Esophagus (tissue), 2 donors: Measurements from ENCODE around the gene DPP6. TPM values are rescaled to one million over a fixed set of nuclear protein-coding genes. Genes with fewer than 3 reads are reported as not detected.

ENCODE experiments used
- H3K27ac ChIP-seq, 2 donors: one replicate each; pipeline ENCODE4 v1.5.1; 2013; ENCODE audit warnings: low read depth in 2 of 2, mild to moderate bottlenecking in 2 of 2, inconsistent platforms in 1 of 2, low read length in 1 of 2, moderate library complexity in 1 of 2
- H3K27me3 ChIP-seq, 2 donors: one replicate each; pipeline ENCODE4 v1.6.1; 2013; ENCODE audit warnings: low read length in 2 of 2, control low read depth in 1 of 2, mild to moderate bottlenecking in 1 of 2; ENCODE audit not compliant: insufficient read depth in 2 of 2, control insufficient read depth in 1 of 2
- H3K36me3 ChIP-seq, 2 donors: one replicate each; pipeline ENCODE4 v1.6.1; 2013; ENCODE audit warnings: low read length in 1 of 2; ENCODE audit not compliant: control insufficient read depth in 2 of 2, insufficient read depth in 2 of 2
- H3K4me1 ChIP-seq, 2 donors: one replicate each; pipeline ENCODE4 v1.6.1; 2013; ENCODE audit warnings: low read length in 1 of 2; ENCODE audit not compliant: control insufficient read depth in 2 of 2, insufficient read depth in 2 of 2
- H3K4me3 ChIP-seq, 2 donors: one replicate each; pipeline ENCODE4 v1.5.1; 2013; ENCODE audit warnings: low read length in 2 of 2, mild to moderate bottlenecking in 2 of 2, low read depth in 1 of 2, moderate library complexity in 1 of 2
- H3K9me3 ChIP-seq, 2 donors: one replicate each; pipeline ENCODE4 v1.6.1; 2013; ENCODE audit warnings: mild to moderate bottlenecking in 2 of 2, low read depth in 1 of 2, low read length in 1 of 2, moderate library complexity in 1 of 2; ENCODE audit not compliant: control insufficient read depth in 2 of 2, insufficient read depth in 1 of 2
- whole genome bisulfite sequencing, 2 donors: extraction: QIAGEN DNeasy Blood & Tissue Kit; methylation state at CpG; one replicate each; pipeline ENCODE4 v1.1.7; 2013; 5-methylcytosine and 5-hydroxymethylcytosine counted together
- polyA plus RNA-seq, 2 donors: library from polyadenylated mRNA; stranded (reverse); fragments of 200-250 nt; gene quantifications; one replicate each; pipeline ENCODE4 v1.2.3, GENCODE V29; 2013
- donor health status: healthy with polysubstance abuse.
- donor health status: Bipolar disorder and iron deficiency.

Gene DPP6
- polyA plus RNA-seq, 2 donors: 0.24 to 0.60 TPM

DNA sequence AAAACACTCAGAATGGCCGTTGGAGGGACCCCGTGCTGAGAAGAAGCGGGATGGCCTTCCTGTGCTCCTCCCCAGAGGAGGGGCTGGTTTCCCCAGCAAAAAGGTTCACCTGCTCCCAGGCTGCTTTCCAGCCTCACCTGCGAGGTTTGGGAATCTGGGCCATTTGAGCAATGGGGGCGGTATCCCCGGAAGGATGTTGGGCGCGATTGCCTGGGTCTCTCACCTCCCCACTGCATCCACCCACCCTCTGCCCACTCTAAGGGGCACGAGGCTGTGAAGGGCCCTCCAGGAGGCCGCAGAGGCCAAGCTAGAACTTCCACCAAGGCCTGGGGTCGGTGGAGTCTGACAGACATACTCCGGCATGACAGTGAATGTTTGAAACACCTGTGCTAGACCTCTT, 803.2 kb downstream of the DPP6 start:
- H3K4me3 ChIP-seq: no peak overlapping the region
- 77 to 79% methylated on average over 12 of the region's 12 CpGs for WGBS, 2 donors
- no peaks in the 10 kb centered on the region for H3K27me3 ChIP-seq
- H3K4me1 ChIP-seq: no peaks in the 10 kb centered on the region
- no peaks in the 10 kb centered on the region for H3K36me3 ChIP-seq
- H3K9me3 ChIP-seq: peaks cover 2 to 5% of the 10 kb centered on the region in 2 donors
- H3K27ac ChIP-seq: no peak overlapping the region

DNA sequence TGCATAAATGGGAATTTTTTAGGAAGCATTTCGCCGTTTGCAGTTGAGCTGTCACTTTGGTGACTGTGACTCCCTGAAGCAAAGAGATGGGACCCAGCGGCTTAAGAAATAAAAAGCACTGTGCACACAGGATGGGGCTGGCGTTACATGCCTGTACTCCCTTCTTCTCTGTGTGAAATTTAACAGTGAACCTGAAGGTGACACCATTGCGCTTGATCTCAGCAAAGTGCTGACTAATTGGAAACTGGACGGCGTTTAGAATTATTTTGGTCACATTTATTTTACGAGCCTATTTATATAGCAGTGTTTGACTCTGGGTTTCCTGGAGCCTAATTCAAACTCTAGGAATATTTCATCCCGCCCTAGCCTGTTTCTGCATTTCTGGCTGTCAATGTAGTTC, 804.5 kb downstream of the DPP6 start:
- H3K9me3 ChIP-seq: peaks cover 2 to 5% of the 10 kb centered on the region in 2 donors
- H3K27me3 ChIP-seq: no peaks in the 10 kb centered on the region
- no peak overlapping the region for H3K4me3 ChIP-seq
- no peaks in the 10 kb centered on the region for H3K36me3 ChIP-seq
- no peaks in the 10 kb centered on the region for H3K4me1 ChIP-seq
- no peak overlapping the region for H3K27ac ChIP-seq
- 68 to 74% methylated on average over 9 of the region's 9 CpGs for WGBS, 2 donors

DNA sequence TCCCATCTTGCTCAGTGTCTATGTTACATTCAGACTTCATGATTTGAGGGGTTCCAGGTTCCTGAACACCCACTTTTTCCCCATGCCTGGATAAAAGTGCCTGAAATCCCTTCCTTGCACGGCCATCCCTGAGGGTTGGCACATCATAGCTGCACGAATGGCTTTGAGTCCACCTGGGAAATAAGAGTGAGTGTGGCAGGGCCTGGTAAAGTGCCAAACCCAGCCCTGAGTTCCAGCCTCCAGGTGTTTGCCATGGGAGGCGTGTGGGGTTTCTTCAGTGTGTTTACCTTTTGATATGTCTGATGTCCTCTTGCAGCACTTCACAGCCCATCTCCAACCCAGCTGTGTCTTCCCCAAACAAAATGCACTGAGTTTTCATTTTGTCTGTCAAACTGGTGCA, 805.0 kb downstream of the DPP6 start:
- no peaks in the 10 kb centered on the region for H3K4me1 ChIP-seq
- H3K36me3 ChIP-seq: no peaks in the 10 kb centered on the region
- peaks cover 2% of the 10 kb centered on the region in 2 donors for H3K9me3 ChIP-seq
- H3K27ac ChIP-seq: no peak overlapping the region
- H3K27me3 ChIP-seq: no peaks in the 10 kb centered on the region
- WGBS, 2 donors: 51 to 56% methylated on average over 3 of the region's 3 CpGs
- no peak overlapping the region for H3K4me3 ChIP-seq

DNA sequence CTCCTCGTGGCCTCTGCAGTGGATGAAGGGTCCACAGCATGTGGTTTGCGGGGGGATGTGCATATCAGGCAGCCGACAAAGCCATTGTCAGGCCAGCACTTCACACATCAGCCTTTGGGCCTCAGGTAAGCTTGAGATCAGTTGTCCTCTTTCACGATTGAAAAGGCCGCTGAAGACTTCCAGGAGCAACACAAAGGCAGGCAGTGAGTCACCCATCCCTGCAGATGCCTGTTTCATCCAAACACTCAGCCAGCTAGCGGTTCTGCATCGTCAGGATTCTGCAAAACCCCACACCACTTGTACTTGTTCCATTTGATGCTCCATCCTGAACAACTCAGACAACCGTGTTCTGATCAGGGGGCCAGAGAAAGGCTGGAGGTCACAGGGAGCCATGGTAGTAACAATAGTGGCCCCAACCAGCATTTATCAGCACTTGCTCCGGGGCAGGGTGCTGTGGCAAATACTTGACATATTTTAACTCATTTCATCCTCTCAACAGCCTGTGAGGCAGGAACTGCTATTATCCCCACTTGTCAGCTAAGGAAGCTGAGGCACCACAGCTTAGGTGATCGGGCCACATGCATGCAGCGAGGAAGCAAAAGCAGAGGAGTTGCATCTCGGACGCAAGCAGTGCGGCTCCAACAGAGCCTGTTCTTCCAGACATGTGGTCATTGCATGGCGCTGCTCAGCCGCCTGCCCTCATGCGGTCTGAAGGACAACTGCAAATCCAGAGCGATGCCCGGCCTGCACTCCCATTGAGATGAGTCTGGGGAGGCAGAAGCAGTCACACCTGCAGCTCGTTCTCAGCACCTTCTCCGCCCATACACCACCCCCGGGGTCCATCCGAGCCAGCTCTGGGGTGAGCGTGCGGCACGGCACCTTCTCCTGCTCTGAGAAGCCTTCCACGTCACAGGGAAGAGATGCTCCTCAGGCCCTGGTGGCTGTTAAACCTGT, 805.8 kb downstream of the DPP6 start:
- no peaks in the 10 kb centered on the region for H3K36me3 ChIP-seq
- no peaks in the 10 kb centered on the region for H3K27me3 ChIP-seq
- WGBS, 2 donors: 81 to 87% methylated on average over 27 of the region's 27 CpGs

DNA sequence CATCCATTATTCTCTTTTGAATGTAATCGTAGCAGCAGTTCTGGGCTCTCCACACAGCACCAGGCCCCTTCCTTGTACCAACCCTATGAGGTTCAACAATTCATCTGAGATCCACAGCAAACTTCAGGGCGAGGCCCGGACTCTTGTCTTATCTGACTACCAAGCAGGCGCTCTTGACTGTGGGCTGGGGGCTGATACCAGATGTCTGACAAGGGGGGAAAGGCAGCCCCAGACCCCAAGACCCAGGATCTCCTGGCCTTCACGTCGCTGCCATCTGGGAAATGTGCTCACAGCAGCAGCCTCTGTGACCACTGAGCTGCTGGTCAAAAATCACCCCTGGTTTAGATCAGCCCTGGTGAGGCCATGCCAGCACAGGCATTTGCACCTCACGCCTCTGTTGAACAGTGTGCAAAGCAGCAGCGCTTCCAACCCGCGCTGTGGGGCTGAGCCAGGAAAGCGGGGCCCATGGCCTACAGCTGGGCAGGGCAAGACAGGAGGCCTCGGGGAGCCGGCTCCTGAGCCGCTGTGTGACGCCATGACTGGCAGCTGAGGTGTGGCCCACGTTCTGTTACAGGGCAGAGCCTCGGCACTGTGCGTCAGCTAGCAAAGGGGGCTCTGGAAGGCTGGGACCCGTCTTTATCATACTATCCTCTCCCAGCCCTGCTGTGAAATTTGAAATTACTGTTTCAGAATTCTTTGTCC, 806.8 kb downstream of the DPP6 start:
- no peaks in the 10 kb centered on the region for H3K27me3 ChIP-seq
- no peaks in the 10 kb centered on the region for H3K36me3 ChIP-seq
- H3K4me1 ChIP-seq: no peaks in the 10 kb centered on the region
- no peak overlapping the region for H3K4me3 ChIP-seq
- 75 to 79% methylated on average over 19 of the region's 19 CpGs for WGBS, 2 donors
- no peak overlapping the region for H3K27ac ChIP-seq
- peaks cover 0 to 2% of the 10 kb centered on the region in 2 donors for H3K9me3 ChIP-seq

More for the DNA sequence above, 805.8 kb downstream of the DPP6 start:
- Histone ChIP-seq H3K4me1 (no peaks in the 10 kb centered on the region), H3K4me3 (no peak overlapping the region), H3K9me3 (peaks cover 0 to 2% of the 10 kb centered on the region in 2 donors), H3K27ac (no peak overlapping the region)

DNA sequence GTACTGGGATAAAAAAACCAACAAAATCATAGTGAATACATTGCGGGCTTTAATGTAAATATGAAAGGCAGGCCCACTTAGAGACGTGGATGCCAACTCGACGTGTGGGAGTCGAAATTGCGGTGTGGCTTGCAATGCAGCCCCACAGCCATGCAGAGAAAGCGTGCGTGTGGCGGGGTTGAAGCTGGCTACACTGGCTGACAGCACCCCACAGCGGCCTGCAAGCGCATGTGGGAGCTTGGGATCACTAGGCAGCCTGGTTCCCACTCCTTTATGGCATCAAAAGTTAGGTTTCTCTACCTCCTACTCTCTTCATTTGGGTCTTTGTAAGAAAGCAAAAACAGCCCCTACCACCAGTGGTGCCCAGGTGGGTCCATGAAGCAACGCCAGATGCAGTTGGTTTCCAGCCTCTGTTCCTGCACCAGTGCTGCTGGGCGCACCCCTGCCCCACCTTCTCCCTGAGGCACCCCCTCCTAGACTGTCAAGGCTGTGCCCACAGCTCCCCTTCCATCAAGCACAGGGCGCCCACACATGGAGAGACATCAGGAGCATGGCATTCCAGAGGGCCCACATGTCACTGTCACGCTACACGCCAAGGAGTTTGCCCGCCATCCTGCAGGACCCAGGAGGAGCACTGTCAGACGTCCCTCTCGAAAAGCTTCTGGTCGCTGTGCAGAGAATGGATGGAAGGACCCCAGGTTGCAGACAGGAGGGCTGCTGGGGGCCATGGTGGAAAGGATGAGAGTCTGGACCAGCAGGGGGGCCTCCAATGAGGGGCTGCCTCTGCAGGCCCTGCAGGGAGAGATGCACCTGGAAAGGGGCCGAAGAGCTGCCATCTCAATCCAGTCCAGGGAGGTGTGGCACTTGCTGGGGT, 807.8 kb downstream of the DPP6 start:
- Histone ChIP-seq H3K27ac (no peak overlapping the region), H3K4me1 (no peaks in the 10 kb centered on the region), H3K36me3 (no peaks in the 10 kb centered on the region), H3K4me3 (no peak overlapping the region), H3K27me3 (no peaks in the 10 kb centered on the region), H3K9me3 (peaks cover 0 to 2% of the 10 kb centered on the region in 2 donors)
- 86 to 88% methylated on average over 21 of the region's 21 CpGs for WGBS, 2 donors

DNA sequence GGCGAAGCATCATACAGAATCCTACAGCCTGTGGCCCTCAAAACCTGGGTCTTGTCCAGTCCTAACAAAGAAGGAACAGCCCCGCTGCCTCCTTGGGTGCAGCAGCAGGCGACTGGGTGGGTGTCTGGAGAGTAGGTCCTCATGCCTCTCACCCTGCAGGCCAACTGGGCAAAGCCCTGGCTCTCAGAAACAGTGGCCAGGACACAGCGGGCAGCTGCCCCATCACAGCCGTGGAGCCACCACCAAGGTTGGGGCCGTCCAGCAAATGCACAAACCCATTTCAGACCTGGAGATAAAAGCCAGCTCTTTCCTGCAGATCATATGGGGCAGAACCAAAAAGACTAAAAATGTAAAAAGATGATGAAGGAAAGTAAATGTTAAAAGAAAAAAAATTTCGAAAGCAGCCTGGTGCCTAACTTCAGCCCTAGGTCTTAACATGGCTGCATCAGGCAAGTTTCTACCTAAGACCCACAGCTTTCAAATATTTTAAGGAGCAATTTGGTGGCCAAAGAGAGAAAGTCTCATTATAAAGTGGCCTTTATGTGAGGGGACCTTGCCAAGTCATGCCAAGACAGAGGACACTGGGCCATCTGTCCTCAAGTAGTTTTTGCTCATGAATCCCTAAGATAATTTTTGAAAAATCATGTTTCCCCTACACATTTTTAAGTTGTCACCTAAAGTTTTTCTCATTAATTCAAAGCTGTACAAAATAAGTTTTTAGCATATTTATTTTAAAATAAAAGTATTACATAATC, 808.6 kb downstream of the DPP6 start:
- Histone ChIP-seq H3K4me1 (no peaks in the 10 kb centered on the region), H3K4me3 (no peak overlapping the region), H3K9me3 (peaks cover 0 to 2% of the 10 kb centered on the region in 2 donors), H3K27me3 (no peaks in the 10 kb centered on the region), H3K36me3 (no peaks in the 10 kb centered on the region), H3K27ac (no peak overlapping the region)
- WGBS, 2 donors: 82 to 86% methylated on average over 7 of the region's 7 CpGs

DNA sequence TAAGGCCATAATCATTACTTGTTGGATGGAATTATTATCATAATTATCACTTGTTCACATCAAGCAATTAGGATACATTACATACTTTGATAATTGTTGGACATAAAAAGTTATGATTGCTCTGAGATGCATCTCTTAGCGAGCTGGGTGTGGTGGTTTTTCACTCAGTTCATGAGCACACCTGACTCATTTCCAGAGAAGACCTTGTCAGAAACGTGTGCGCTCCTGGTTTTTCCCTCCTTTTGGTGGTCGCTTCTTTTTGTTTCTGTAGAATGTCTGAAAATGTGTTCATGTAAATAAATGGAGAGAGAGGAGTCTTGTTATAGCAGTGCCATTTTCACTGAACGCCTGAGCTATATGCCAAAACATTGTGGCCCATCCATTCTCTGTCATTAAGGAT, 809.4 kb downstream of the DPP6 start:
- Histone ChIP-seq H3K36me3 (no peaks in the 10 kb centered on the region), H3K27me3 (no peaks in the 10 kb centered on the region), H3K9me3 (peaks cover 0 to 2% of the 10 kb centered on the region in 2 donors), H3K4me3 (no peak overlapping the region), H3K27ac (no peak overlapping the region), H3K4me1 (no peaks in the 10 kb centered on the region)
- 60 to 62% methylated on average over 5 of the region's 5 CpGs for WGBS, 2 donors
